Fibroblast of the aortic adventitia (primary cell): ENCODE data around the gene GBE1. TPM values are rescaled to one million over a fixed set of nuclear protein-coding genes. Genes with fewer than 3 reads are reported as not detected.
"Not testable (repeated sequence)": the region's sequence is repeated elsewhere in the genome, so short reads cannot be mapped to it uniquely, and the experiment has no call there.

Experiments used
- DNase-seq: peaks from one replicate; pipeline ENCODE4 v3.0.0-alpha.2; 2010; ENCODE audit warnings: low read depth
- H3K4me3 ChIP-seq: 2 replicates; pipeline ENCODE4 v1.5.1; 2011; ENCODE audit warnings: low read depth, mild to moderate bottlenecking, control low read depth, low read length, moderate library complexity
- CTCF ChIP-seq: IDR thresholded peaks from 2 replicates; pipeline ENCODE4 v1.5.1; 2011; ENCODE audit warnings: mild to moderate bottlenecking, low read length, control low read depth, inconsistent platforms; ENCODE audit not compliant: insufficient read depth
- total RNA-seq: library from RNA; depleted of rRNA; stranded (reverse); fragments of >200 nt; gene quantifications from 2 replicates; pipeline ENCODE4 v1.2.3, GENCODE V29; 2012; ENCODE audit warnings: low replicate concordance

GBE1 gene
- total RNA-seq, 1 donor = 204 TPM

- no peak for TF ChIP-seq CTCF
- H3K4me3 ChIP-seq = no peak overlapping the region
- DNase-seq = peak; percentile 80
Observed at GRCh38 chr3:81758275-81758674, 3.2 kb downstream of the GBE1 start.

GRCh38 chr3:81753416-81754027, 7.9 kb downstream of the GBE1 start:
- no peak for TF ChIP-seq CTCF
- no peak for DNase-seq
- H3K4me3 ChIP-seq = no peak overlapping the region

GRCh38 chr3:81752604-81753003, 8.8 kb downstream of the GBE1 start:
- no peak overlapping the region for H3K4me3 ChIP-seq
- no peak for DNase-seq
- TF ChIP-seq CTCF = no peak

GRCh38 chr3:81749265-81749664, 12.2 kb downstream of the GBE1 start:
- no peak for TF ChIP-seq CTCF
- no peak overlapping the region for H3K4me3 ChIP-seq
- peak; percentile 44 for DNase-seq

GRCh38 chr3:81747280-81747679, 14.2 kb downstream of the GBE1 start:
- DNase-seq = not testable (repeated sequence)

GRCh38 chr3:81744366-81744765, 17.1 kb downstream of the GBE1 start:
- H3K4me3 ChIP-seq = no peak overlapping the region
- TF ChIP-seq CTCF = no peak
- peak; percentile 99 for DNase-seq

More at GRCh38 chr3:81747280-81747679, 14.2 kb downstream of the GBE1 start:
- not testable (repeated sequence) for H3K4me3 ChIP-seq

GRCh38 chr3:81743096-81744025, 18.1 kb downstream of the GBE1 start:
- peak; percentile 99 for DNase-seq
- no peak overlapping the region for H3K4me3 ChIP-seq
- TF ChIP-seq CTCF = no peak
